SK-N-SH treated with all-trans-retinoic acid at 6 μM for 48 hours (cell line): ENCODE measurements around the gene SLC25A53.

Experiments
- BACH2 ChIP-seq: fragments of 250-450 bp; sonication (Bioruptor Pico); IDR thresholded peaks from 2 replicates; pipeline ENCODE4 v1.9.0; 2021; ENCODE audit warnings: mild to moderate bottlenecking, borderline replicate concordance
- CSDC2 ChIP-seq: fragments of 250-450 bp; sonication (Bioruptor Pico); IDR thresholded peaks from 2 replicates; pipeline ENCODE4 v1.5.0; 2020; ENCODE audit warnings: mild to moderate bottlenecking, moderate library complexity
- CSRNP3 ChIP-seq: fragments of 250-450 bp; sonication (Bioruptor Pico); IDR thresholded peaks from 2 replicates; pipeline ENCODE4 v1.5.1; 2021; ENCODE audit warnings: mild to moderate bottlenecking, moderate library complexity
- ISL1 ChIP-seq: fragments of 250-450 bp; sonication (Bioruptor Pico); IDR thresholded peaks from 2 replicates; pipeline ENCODE4 v2.1.2; 2022; ENCODE audit warnings: mild to moderate bottlenecking, moderate library complexity
- OSR1 ChIP-seq: fragments of 250-450 bp; sonication (Bioruptor Pico); IDR thresholded peaks from 2 replicates; pipeline ENCODE4 v1.8.0; 2022; ENCODE audit warnings: moderate library complexity, mild to moderate bottlenecking, inconsistent platforms
- POU6F1 ChIP-seq: fragments of 250-450 bp; sonication (Bioruptor Pico); IDR thresholded peaks from 2 replicates; pipeline ENCODE4 v1.8.0; 2021; ENCODE audit warnings: low read depth, mild to moderate bottlenecking, moderate library complexity, borderline replicate concordance
- RARB ChIP-seq: fragments of 250-450 bp; sonication (Bioruptor Pico); IDR thresholded peaks from 2 replicates; pipeline ENCODE4 v1.8.0; 2021; ENCODE audit warnings: mild to moderate bottlenecking, moderate library complexity
- ZFP3 ChIP-seq: fragments of 250-450 bp; sonication (Bioruptor Pico); IDR thresholded peaks from 2 replicates; pipeline ENCODE4 v1.5.0; 2020; ENCODE audit warnings: mild to moderate bottlenecking, moderate library complexity
- ZFP30 ChIP-seq: fragments of 450-650 bp; formaldehyde crosslinking; IDR thresholded peaks from 2 replicates; pipeline ENCODE4 v1.5.0; 2022; ENCODE audit warnings: mild to moderate bottlenecking, moderate library complexity

- TF ChIP-seq ZFP3 (CRISPR knock-in tag) (no peak), POU6F1 (no peak), OSR1 (CRISPR knock-in tag) (no peak), CSDC2 (CRISPR knock-in tag) (no peak), CSRNP3 (CRISPR knock-in tag) (no peak), ISL1 (CRISPR knock-in tag) (no peak), BACH2 (CRISPR knock-in tag) (no peak), ZFP30 (CRISPR knock-in tag) (no peak), RARB (CRISPR knock-in tag) (no peak)
Observed at GRCh38 chrX:104130808-104131207, 26.0 kb downstream of the SLC25A53 start.
